ENCODE measurements around the gene OR6J1. TPM values are rescaled to one million over a fixed set of nuclear protein-coding genes. Genes with fewer than 3 reads are reported as not detected.
"Not testable (repeated sequence)": the region's sequence is repeated elsewhere in the genome, so short reads cannot be mapped to it uniquely, and the experiment has no call there.

Gene OR6J1
- total and polyA plus RNA-seq, 2 of the 8 experiments (the other 6 are each of a cell fraction or from before 2014, with no cell fraction given), result not detected

DNA sequence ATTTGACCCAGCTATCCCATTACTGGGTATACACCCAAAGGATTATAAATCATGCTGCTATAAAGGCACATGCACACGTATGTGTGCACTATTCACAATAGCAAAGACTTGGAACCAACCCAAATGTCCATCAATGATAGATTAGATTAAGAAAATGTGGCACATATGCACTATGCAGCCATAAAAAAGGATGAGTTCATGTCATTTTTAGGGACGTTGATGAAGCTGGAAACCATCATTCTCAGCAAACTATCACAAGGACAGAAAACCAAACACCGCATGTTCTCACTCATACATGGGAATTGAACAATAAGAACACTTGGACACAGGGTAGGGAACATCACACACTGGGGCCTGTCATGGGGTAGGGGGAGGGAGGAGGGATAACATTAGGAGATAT lies 39.3 kb upstream of the OR6J1 start:
- H3K4ac ChIP-seq (replicated peaks; ENCODE audit: insufficient read length, low read depth, low read length); H3K9ac ChIP-seq (replicated peaks in 1 of 4; ENCODE audit: extremely low read depth in 1 of 4, low read depth in 3 of 4, low read length in 3 of 4); H3K4me3 ChIP-seq (ENCODE audit: extremely low read depth in 1 of 4, insufficient read depth in 2 of 4, low read depth in 3 of 4, low read length in 4 of 4); H3K79me1 ChIP-seq (ENCODE audit: low read depth, low read length); H2BK15ac ChIP-seq (ENCODE audit: low read length); H2BK5ac ChIP-seq (ENCODE audit: low read depth, low read length); CTCF ChIA-PET (ENCODE audit: partially characterized antibody); POLR2A ChIA-PET (ENCODE audit: partially characterized antibody); H3K79me2 ChIP-seq (ENCODE audit: control insufficient read depth in 1 of 2, insufficient read depth in 2 of 2, low read length in 2 of 2); FAIRE-seq; H4K5ac ChIP-seq (ENCODE audit: insufficient read length, low read depth, low read length); H4K8ac ChIP-seq (ENCODE audit: extremely low read depth, insufficient read depth, low read length); H2AK5ac ChIP-seq (ENCODE audit: low read depth, low read length); H3K36me3 ChIP-seq (ENCODE audit: control insufficient read depth in 2 of 4, insufficient read depth in 4 of 4, low read length in 3 of 4); H3K27ac ChIP-seq (ENCODE audit: low read depth, low read length); H3K9me3 ChIP-seq (ENCODE audit: insufficient read depth in 2 of 2, low read depth in 1 of 2, low read length in 1 of 2); H3K4me1 ChIP-seq (replicated peaks in 1 of 4; ENCODE audit: control insufficient read depth in 3 of 4, insufficient read depth in 4 of 4, low read length in 3 of 4); H3K18ac ChIP-seq (ENCODE audit: extremely low read depth, low read length); H3K14ac ChIP-seq (ENCODE audit: insufficient read length); H3K23me2 ChIP-seq (ENCODE audit: low read depth, low read length); H4K91ac ChIP-seq (replicated peaks; ENCODE audit: insufficient read length, low read length); H2BK12ac ChIP-seq (ENCODE audit: low read depth, low read length); H3K27me3 ChIP-seq (replicated peaks in 1 of 4; ENCODE audit: control insufficient read depth in 3 of 4, extremely low read depth in 1 of 4, insufficient read depth in 3 of 4, low read length in 3 of 4); H3K23ac ChIP-seq (ENCODE audit: insufficient read length); H2AFZ ChIP-seq (ENCODE audit: low read length); H4K20me1 ChIP-seq (replicated peaks in 1 of 2; ENCODE audit: control insufficient read depth in 1 of 2, insufficient read depth in 2 of 2, low read length in 2 of 2); H2BK20ac ChIP-seq (ENCODE audit: low read length); DNase-seq (ENCODE audit: low read depth in 1 of 2, low spot score in 2 of 2); H3K4me2 ChIP-seq (ENCODE audit: insufficient read depth in 1 of 2, low read depth in 2 of 2, low read length in 2 of 2); H2BK120ac ChIP-seq (replicated peaks; ENCODE audit: low read depth, low read length); H3K56ac ChIP-seq (replicated peaks; ENCODE audit: insufficient read length, low read depth, low read length): not testable (repeated sequence)
- 89% methylated on average over 3 of the region's 3 CpGs; no CpG with 5 or more reads in 1 of the 2 experiments for WGBS, 2 experiments (ENCODE audit: extremely low coverage in 1 of 2, insufficient coverage in 1 of 2, insufficient read length in 1 of 2, insufficient replicate concordance in 2 of 2, low coverage in 1 of 2, low lambda C conversion rate in 2 of 2, missing lambda C conversion rate in 1 of 2)
